ENCODE results near the gene RARS2. TPM values are rescaled to one million over a fixed set of nuclear protein-coding genes. Genes with fewer than 3 reads are reported as not detected.
A peak's percentile ranks its signal among the peaks of the same experiment; 100 is the strongest.

RARS2 gene
- total and polyA plus RNA-seq, 9 donors, result 38.7 to 51.6 (median 43.3) TPM

DNA sequence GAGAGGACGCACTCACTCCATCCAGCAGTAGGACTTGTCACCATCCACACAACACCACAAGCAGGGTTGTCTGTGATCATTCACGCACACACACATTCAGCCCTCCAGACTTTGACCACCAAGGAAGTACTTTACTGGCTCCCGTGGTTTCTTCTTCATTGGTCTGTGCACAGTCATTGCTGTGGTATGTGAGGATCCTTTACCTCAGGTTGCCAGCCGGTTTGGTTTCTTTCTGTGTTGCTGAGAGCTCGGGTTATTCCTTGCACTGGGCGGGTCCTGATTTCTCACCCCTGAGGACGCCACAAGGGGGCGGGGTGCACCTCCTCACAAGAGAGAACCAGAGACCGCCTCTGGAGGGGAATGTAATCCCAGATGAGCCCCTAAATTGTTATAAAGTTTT, 105.9 kb downstream of the RARS2 start:
- Histone ChIP-seq H3K4me3 (ENCODE audit: low read length) (no peak overlapping the region), H3K9me3 (replicated peaks; ENCODE audit: control insufficient read depth, low read depth, low read length) (peaks cover 10% of the 10 kb centered on the region), H3K4me1 (ENCODE audit: control insufficient read depth, insufficient read depth, low read length) (no peaks in the 10 kb centered on the region), H3K27me3 (ENCODE audit: control insufficient read depth, insufficient read depth, low read length) (no peaks in the 10 kb centered on the region), H3K36me3 (ENCODE audit: control insufficient read depth, insufficient read depth, low read length) (peaks cover 10% of the 10 kb centered on the region), H3K27ac (ENCODE audit: low read length) (no peak overlapping the region)
- 80% methylated on average over 2 of the region's 9 CpGs for WGBS (ENCODE audit: insufficient coverage)
- no peak for DNase-seq

DNA sequence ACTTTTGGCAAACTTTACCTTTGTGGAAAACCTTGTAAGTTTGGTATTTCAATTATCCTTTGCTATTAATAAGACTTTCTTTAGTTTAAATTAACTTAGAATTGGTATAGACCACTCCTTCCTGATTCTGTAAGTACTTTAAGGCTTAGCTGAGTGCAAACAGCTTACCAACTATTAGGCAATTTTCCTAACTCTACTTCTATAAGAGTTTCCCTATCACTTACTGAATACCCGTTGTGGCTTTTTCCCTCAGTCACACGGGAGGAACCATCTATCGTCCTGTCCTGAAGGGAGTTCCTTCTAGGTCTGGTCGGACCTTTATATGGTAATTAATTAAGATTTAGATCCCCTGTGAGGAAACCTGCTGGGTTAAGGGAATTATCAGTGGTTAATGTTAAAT, 107.4 kb downstream of the RARS2 start:
- no peak overlapping the region for H3K27ac ChIP-seq (ENCODE audit: low read length)
- no peak for DNase-seq
- no peaks in the 10 kb centered on the region for H3K27me3 ChIP-seq (ENCODE audit: control insufficient read depth, insufficient read depth, low read length)
- WGBS (ENCODE audit: insufficient coverage), result no CpG with 5 or more reads among the region's 4 CpGs
- H3K4me1 ChIP-seq (ENCODE audit: control insufficient read depth, insufficient read depth, low read length), result no peaks in the 10 kb centered on the region
- peaks cover 16% of the 10 kb centered on the region for H3K36me3 ChIP-seq (ENCODE audit: control insufficient read depth, insufficient read depth, low read length)
- peaks cover 10% of the 10 kb centered on the region for H3K9me3 ChIP-seq (replicated peaks; ENCODE audit: control insufficient read depth, low read depth, low read length)
- H3K4me3 ChIP-seq (ENCODE audit: low read length), result no peak overlapping the region

DNA sequence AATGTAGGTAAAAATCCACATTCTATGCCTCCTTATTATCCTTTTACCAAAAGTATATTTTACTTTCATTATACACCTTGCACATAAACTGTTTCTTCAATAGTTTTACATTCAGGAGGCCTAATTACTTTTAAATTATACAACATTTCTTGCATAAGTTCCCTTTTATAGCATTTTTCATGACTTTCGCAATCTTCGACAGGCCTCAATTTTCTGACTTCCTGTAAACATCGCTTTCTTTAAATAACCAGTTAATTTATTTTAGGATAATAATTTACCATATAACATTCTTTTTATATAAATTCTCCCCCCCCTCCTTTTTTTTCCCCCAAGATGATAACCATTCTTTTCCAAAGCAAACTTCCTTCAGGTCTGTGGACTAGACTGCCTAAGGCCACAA, 107.9 kb downstream of the RARS2 start:
- H3K27ac ChIP-seq (ENCODE audit: low read length), result no peak overlapping the region
- H3K4me3 ChIP-seq (ENCODE audit: low read length), result no peak overlapping the region
- DNase-seq, result no peak
- WGBS (ENCODE audit: insufficient coverage), result no CpG with 5 or more reads among the region's 3 CpGs
- no peaks in the 10 kb centered on the region for H3K4me1 ChIP-seq (ENCODE audit: control insufficient read depth, insufficient read depth, low read length)
- H3K27me3 ChIP-seq (ENCODE audit: control insufficient read depth, insufficient read depth, low read length), result no peaks in the 10 kb centered on the region
- peaks cover 10% of the 10 kb centered on the region for H3K9me3 ChIP-seq (replicated peaks; ENCODE audit: control insufficient read depth, low read depth, low read length)
- H3K36me3 ChIP-seq (ENCODE audit: control insufficient read depth, insufficient read depth, low read length), result peaks cover 16% of the 10 kb centered on the region

DNA sequence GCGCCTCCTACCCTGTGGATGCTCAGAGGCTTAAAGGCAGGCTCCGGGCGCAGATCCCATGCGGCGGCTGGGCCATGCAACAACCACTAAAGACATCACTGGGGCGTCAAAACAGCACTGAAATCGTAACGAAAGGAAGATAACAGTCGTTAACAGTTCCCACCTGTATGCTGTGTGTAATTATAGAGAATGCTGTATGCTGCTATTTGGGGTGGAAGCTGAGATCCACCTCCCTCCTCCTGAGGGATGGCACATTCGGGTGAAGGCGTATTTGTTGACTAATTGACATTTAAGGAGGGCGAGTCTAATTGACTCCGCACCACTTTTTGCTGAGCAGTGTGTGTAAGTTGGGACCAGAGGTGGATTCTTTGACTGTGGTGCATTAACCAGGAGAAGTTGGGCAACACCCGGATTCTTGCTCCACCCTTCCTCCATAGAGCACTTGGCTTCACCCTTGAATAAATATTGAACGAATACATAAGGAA, 116.3 kb downstream of the RARS2 start:
- no peak for DNase-seq
- H3K9me3 ChIP-seq (replicated peaks; ENCODE audit: control insufficient read depth, low read depth, low read length), result no peaks in the 10 kb centered on the region
- H3K4me1 ChIP-seq (ENCODE audit: control insufficient read depth, insufficient read depth, low read length), result peaks cover 6% of the 10 kb centered on the region
- H3K27me3 ChIP-seq (ENCODE audit: control insufficient read depth, insufficient read depth, low read length), result no peaks in the 10 kb centered on the region
- H3K36me3 ChIP-seq (ENCODE audit: control insufficient read depth, insufficient read depth, low read length), result peaks cover 6% of the 10 kb centered on the region
- 0% methylated on average over 2 of the region's 15 CpGs for WGBS (ENCODE audit: insufficient coverage)
- H3K27ac ChIP-seq (ENCODE audit: low read length), result peak overlapping the region; percentile 88
- H3K4me3 ChIP-seq (ENCODE audit: low read length), result peak overlapping the region; percentile 83

DNA sequence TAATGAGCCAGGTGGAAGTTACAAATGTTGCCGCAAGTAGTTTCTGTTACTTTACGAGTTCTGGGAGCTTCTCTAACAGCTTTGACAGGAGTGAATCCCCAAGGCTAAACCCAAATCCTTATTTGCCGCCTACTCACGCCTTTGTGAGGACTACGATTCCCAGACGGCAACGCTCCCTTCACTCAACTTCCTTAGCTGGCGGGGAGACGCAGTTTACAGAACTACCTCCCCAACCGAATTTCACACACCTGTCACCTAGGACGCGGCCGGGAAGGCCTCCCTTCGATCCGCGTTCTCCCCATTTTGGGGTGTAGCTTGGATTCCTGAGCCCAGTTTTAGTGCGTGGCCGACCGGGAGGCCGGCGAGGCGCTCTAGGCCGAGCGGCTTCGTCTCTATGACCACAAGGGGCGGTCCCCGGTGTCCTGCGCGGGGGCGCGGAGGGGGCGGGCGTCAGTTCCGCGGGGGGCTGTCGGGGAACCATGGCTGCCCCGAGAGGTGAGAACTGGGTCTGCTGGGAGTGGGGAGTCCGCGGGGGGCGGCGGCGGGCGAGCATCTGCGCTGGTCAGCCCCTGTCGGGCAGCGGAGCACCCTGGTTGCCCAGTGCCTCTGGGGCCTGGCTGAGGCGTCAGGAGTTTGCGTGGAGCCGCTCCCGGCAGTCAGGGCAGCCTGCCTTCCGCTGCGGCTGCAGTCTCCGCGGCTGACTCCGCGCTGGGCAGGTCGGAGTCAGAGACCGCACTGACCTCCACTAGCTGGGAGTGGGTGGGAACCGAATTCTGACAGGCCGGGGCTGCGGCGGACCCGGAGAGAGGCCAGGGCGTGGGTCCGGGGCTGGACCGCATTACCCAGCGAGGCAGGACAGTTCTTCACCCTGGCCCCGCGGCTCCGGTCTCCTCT, 117.0 kb downstream of the RARS2 start, which contains the start of gene SLC35A1:
TSS of gene SLC35A1 (plus strand) at position 450 of the 894 bp plus-strand sequence. CDS start at position 480, 30 bp downstream.
- under 1% methylated on average over 66 of the region's 70 CpGs for WGBS (ENCODE audit: insufficient coverage)
- Histone ChIP-seq H3K4me3 (ENCODE audit: low read length) (peak within 1 kb of the TSS; percentile 83), H3K36me3 (ENCODE audit: control insufficient read depth, insufficient read depth, low read length) (peaks cover 3% of the 10 kb centered on the region), H3K4me1 (ENCODE audit: control insufficient read depth, insufficient read depth, low read length) (peaks cover 6% of the 10 kb centered on the region), H3K27me3 (ENCODE audit: control insufficient read depth, insufficient read depth, low read length) (no peaks in the 10 kb centered on the region), H3K27ac (ENCODE audit: low read length) (peak within 1 kb of the TSS; percentile 88), H3K9me3 (replicated peaks; ENCODE audit: control insufficient read depth, low read depth, low read length) (no peaks in the 10 kb centered on the region)
- peak; percentile 92 for DNase-seq

DNA sequence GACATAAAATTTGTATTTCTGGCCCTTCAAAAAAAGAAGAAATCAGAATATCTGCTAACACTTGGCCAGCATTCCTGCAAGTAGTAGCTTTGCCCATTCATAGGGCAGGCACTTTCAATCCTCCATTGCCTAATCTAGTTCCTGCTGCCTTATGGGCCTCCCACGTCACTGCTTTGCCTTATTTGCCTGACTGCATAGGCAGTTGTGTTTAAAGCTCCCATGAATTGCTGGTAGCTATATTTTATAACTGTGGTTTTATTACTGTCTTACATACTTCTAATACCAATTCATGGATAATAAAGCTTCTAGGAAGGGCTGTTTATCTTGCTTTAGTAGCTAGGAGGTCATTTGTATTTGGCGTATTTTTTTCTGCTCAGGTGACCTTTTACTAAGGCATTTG, 124.7 kb downstream of the RARS2 start:
- Histone ChIP-seq H3K4me1 (ENCODE audit: control insufficient read depth, insufficient read depth, low read length) (no peaks in the 10 kb centered on the region), H3K27me3 (ENCODE audit: control insufficient read depth, insufficient read depth, low read length) (no peaks in the 10 kb centered on the region), H3K36me3 (ENCODE audit: control insufficient read depth, insufficient read depth, low read length) (no peaks in the 10 kb centered on the region), H3K4me3 (ENCODE audit: low read length) (no peak overlapping the region), H3K27ac (ENCODE audit: low read length) (no peak overlapping the region), H3K9me3 (replicated peaks; ENCODE audit: control insufficient read depth, low read depth, low read length) (no peaks in the 10 kb centered on the region)
- no CpG with 5 or more reads among the region's 2 CpGs for WGBS (ENCODE audit: insufficient coverage)
- no peak for DNase-seq

Other genes starting within 250 kb of the RARS2 start
- gene C6orf163, start 245.2 kb downstream of the RARS2 start, total RNA-seq, result 3.8 TPM
- 1 to 10 TPM in 7 of 8 donors, under 1 TPM in 1; 0.83 to 3.6 (median 1.5) TPM for gene C6orf163, start 245.2 kb downstream of the RARS2 start, polyA plus RNA-seq (ENCODE audit: insufficient read depth in 1 of 8, insufficient read length in 8 of 8, low replicate concordance in 1 of 8)
- 0.22 TPM for gene CFAP206, start 182.0 kb downstream of the RARS2 start, total RNA-seq
- under 1 TPM in 7 of 8 donors, not detected in 1; 0.09 to 0.30 (median 0.16) TPM for gene CFAP206, start 182.0 kb downstream of the RARS2 start, polyA plus RNA-seq (ENCODE audit: insufficient read depth in 1 of 8, insufficient read length in 8 of 8, low replicate concordance in 1 of 8)
- 15.0 TPM for gene SLC35A1, start 117.0 kb downstream of the RARS2 start, total RNA-seq
- gene SLC35A1, start 117.0 kb downstream of the RARS2 start, polyA plus RNA-seq (ENCODE audit: insufficient read depth in 1 of 8, insufficient read length in 8 of 8, low replicate concordance in 1 of 8), result 10 to 100 TPM; 16.6 to 22.3 (median 18.4) TPM
- 29.1 TPM for gene ORC3, start 148 bp upstream of the RARS2 start, total RNA-seq
- 10 to 100 TPM; 20.2 to 26.5 (median 23.7) TPM for gene ORC3, start 148 bp upstream of the RARS2 start, polyA plus RNA-seq (ENCODE audit: insufficient read depth in 1 of 8, insufficient read length in 8 of 8, low replicate concordance in 1 of 8)
- 13.0 TPM for gene AKIRIN2, start 112.2 kb upstream of the RARS2 start, total RNA-seq
- gene AKIRIN2, start 112.2 kb upstream of the RARS2 start, polyA plus RNA-seq (ENCODE audit: insufficient read depth in 1 of 8, insufficient read length in 8 of 8, low replicate concordance in 1 of 8), result 10 to 100 TPM; 33.8 to 52.2 (median 43.5) TPM

Data from muscle of leg (tissue), 11 donors.